ENCODE results near the gene SORT1.

GRCh38 chr1:109371341-109371739 is 26.4 kb downstream of the SORT1 start:
- TF ChIP-seq ATF3 (IDR thresholded peaks at IDR 0.05) = peak; percentile 58
- TF ChIP-seq NR2F2 (IDR thresholded peaks at IDR 0.05) = no peak
- no peak for TF ChIP-seq MAX (IDR thresholded peaks at IDR 0.05)
- TF ChIP-seq, protein P1, sequence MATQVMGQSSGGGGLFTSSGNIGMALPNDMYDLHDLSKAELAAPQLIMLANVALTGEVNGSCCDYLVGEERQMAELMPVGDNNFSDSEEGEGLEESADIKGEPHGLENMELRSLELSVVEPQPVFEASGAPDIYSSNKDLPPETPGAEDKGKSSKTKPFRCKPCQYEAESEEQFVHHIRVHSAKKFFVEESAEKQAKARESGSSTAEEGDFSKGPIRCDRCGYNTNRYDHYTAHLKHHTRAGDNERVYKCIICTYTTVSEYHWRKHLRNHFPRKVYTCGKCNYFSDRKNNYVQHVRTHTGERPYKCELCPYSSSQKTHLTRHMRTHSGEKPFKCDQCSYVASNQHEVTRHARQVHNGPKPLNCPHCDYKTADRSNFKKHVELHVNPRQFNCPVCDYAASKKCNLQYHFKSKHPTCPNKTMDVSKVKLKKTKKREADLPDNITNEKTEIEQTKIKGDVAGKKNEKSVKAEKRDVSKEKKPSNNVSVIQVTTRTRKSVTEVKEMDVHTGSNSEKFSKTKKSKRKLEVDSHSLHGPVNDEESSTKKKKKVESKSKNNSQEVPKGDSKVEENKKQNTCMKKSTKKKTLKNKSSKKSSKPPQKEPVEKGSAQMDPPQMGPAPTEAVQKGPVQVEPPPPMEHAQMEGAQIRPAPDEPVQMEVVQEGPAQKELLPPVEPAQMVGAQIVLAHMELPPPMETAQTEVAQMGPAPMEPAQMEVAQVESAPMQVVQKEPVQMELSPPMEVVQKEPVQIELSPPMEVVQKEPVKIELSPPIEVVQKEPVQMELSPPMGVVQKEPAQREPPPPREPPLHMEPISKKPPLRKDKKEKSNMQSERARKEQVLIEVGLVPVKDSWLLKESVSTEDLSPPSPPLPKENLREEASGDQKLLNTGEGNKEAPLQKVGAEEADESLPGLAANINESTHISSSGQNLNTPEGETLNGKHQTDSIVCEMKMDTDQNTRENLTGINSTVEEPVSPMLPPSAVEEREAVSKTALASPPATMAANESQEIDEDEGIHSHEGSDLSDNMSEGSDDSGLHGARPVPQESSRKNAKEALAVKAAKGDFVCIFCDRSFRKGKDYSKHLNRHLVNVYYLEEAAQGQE (IDR thresholded peaks at IDR 0.05) = no peak
- no peak for TF ChIP-seq TAF1 (conservative IDR thresholded peaks at IDR 0.05)
- TF ChIP-seq, protein P2, sequence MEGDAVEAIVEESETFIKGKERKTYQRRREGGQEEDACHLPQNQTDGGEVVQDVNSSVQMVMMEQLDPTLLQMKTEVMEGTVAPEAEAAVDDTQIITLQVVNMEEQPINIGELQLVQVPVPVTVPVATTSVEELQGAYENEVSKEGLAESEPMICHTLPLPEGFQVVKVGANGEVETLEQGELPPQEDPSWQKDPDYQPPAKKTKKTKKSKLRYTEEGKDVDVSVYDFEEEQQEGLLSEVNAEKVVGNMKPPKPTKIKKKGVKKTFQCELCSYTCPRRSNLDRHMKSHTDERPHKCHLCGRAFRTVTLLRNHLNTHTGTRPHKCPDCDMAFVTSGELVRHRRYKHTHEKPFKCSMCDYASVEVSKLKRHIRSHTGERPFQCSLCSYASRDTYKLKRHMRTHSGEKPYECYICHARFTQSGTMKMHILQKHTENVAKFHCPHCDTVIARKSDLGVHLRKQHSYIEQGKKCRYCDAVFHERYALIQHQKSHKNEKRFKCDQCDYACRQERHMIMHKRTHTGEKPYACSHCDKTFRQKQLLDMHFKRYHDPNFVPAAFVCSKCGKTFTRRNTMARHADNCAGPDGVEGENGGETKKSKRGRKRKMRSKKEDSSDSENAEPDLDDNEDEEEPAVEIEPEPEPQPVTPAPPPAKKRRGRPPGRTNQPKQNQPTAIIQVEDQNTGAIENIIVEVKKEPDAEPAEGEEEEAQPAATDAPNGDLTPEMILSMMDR (IDR thresholded peaks at IDR 0.05; ENCODE audit: low read depth, low read length, missing input control) = no peak
- no peak for TF ChIP-seq GABPA (IDR thresholded peaks at IDR 0.05 in 1 of 2, conservative IDR thresholded peaks at IDR 0.05 in 1 of 2)
- peak; percentile 96 to 99 for TF ChIP-seq JUND (IDR thresholded peaks at IDR 0.05)
- TF ChIP-seq HNF4A (conservative IDR thresholded peaks at IDR 0.05) = no peak
- TF ChIP-seq SP1 (IDR thresholded peaks at IDR 0.05) = no peak

All from liver (tissue), 3 donors.